ENCODE results near the gene FGFR3. TPM values are rescaled to one million over a fixed set of nuclear protein-coding genes. Genes with fewer than 3 reads are reported as not detected.

The FGFR3 gene
- total and polyA plus RNA-seq, 4 experiments from 2014 or later, result 0.53 to 0.67 TPM; not detected in 2

- no peak for DNase-seq
- intact Hi-C loops (cut with micrococcal nuclease), result no loop called here
- Histone ChIP-seq H3K4me3 (ENCODE audit: low read length in 2 of 2) (no peak overlapping the region), H3K27ac (ENCODE audit: low read depth, low read length) (no peak overlapping the region), H3K36me3 (ENCODE audit: insufficient read depth, low read length) (no peaks in the 10 kb centered on the region), H3K27me3 (ENCODE audit: insufficient read depth, low read length) (no peaks in the 10 kb centered on the region), H3K4me1 (ENCODE audit: insufficient read depth, low read length) (no peaks in the 10 kb centered on the region), H3K9me3 (ENCODE audit: control insufficient read depth in 1 of 2, low read length in 2 of 2) (no peaks in the 10 kb centered on the region)
- Mint-ChIP-seq H3K27me3 (peaks cover 0 to 2% of the 10 kb centered on the region in 2 donors), H3K27ac (no peak overlapping the region), H3K36me3 (no peaks in the 10 kb centered on the region), H3K4me3 (no peak overlapping the region), H3K9me3 (no peaks in the 10 kb centered on the region), H3K4me1 (no peaks in the 10 kb centered on the region)
- POLR2A ChIA-PET (ENCODE audit: partially characterized antibody), result no interaction called here
- CTCF ChIA-PET (ENCODE audit: partially characterized antibody), result no interaction called here
These were observed 14.3 kb upstream of the FGFR3 start for GRCh38 chr4:1778642-1779392.

DNA sequence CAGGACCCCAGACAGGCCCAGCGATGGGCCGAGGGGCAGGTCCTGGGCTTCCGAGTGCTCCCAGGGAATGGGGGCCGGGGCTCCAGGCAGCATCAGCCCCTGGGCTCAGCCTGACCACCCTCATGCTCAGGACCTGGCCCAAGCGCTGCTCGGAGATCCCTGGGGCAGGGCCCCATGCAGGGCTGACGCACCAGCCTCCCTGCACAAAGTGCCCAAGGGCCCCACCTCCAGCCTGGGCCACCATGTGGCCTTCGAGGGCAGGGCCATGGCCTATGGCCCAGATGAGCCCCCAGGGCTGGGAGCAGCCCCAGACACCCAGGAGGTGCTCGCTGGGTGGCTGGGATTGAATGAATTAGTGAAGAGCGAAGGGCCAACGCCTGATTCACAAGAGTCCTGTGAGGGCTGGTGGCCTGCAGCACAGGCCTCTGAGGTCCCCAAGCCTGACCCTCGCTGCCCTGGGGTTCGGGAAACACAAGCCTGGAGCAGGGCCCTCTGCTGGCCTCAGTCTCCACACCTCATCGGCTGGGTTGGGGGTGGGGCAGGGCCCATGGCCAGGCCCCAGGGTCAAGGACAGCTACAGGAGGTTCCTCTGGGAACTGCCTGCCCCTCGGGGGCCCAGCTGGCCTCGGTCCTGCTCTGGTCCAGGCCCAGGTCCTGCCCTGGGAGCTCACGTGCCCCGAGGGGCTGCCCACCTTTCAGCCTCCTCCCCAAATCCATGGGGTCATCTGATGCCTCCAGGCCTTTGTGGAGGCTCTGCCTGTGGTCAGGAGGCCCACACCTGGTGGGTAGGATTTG, 13.3 kb upstream of the FGFR3 start:
- Histone ChIP-seq H3K36me3 (ENCODE audit: insufficient read depth, low read length) (no peaks in the 10 kb centered on the region), H3K4me3 (ENCODE audit: low read length in 2 of 2) (no peak overlapping the region), H3K9me3 (ENCODE audit: control insufficient read depth in 1 of 2, low read length in 2 of 2) (no peaks in the 10 kb centered on the region), H3K4me1 (ENCODE audit: insufficient read depth, low read length) (no peaks in the 10 kb centered on the region), H3K27ac (ENCODE audit: low read depth, low read length) (no peak overlapping the region), H3K27me3 (ENCODE audit: insufficient read depth, low read length) (no peaks in the 10 kb centered on the region)
- ChIA-PET POLR2A (ENCODE audit: partially characterized antibody) (no interaction called here), CTCF (ENCODE audit: partially characterized antibody) (no interaction called here)
- intact Hi-C loops (cut with micrococcal nuclease), result no loop called here
- no peak for DNase-seq
- H3K9me3 Mint-ChIP-seq, result no peaks in the 10 kb centered on the region
- no peaks in the 10 kb centered on the region for H3K27me3 Mint-ChIP-seq
- no peaks in the 10 kb centered on the region for H3K4me1 Mint-ChIP-seq
- no peaks in the 10 kb centered on the region for H3K36me3 Mint-ChIP-seq
- H3K27ac Mint-ChIP-seq, result peak overlapping the region in 1 of 7 donors; percentile 63
- H3K4me3 Mint-ChIP-seq, result no peak overlapping the region

GRCh38 chr4:1780435-1780834, 12.7 kb upstream of the FGFR3 start:
- ChIA-PET CTCF (ENCODE audit: partially characterized antibody) (interaction anchor here (0.8 kb wide), 1 partner anchor 31 kb away, joined by 3 read pairs; no protein-coding TSS in a partner anchor), POLR2A (ENCODE audit: partially characterized antibody) (no interaction called here)
- peak overlapping the region in 1 of 7 donors; percentile 63 for H3K27ac Mint-ChIP-seq

GRCh38 chr4:1783015-1783414, 10.1 kb upstream of the FGFR3 start:
- intact Hi-C loops (cut with micrococcal nuclease), result no loop called here
- Mint-ChIP-seq H3K9me3 (no peaks in the 10 kb centered on the region), H3K36me3 (no peaks in the 10 kb centered on the region), H3K27me3 (no peaks in the 10 kb centered on the region), H3K4me1 (no peaks in the 10 kb centered on the region), H3K4me3 (no peak overlapping the region), H3K27ac (no peak overlapping the region)
- no peaks in the 10 kb centered on the region for H3K36me3 ChIP-seq (ENCODE audit: insufficient read depth, low read length)
- ChIA-PET POLR2A (ENCODE audit: partially characterized antibody) (no interaction called here), CTCF (ENCODE audit: partially characterized antibody) (no interaction called here)
- H3K27me3 ChIP-seq (ENCODE audit: insufficient read depth, low read length), result no peaks in the 10 kb centered on the region
- no peak overlapping the region for H3K27ac ChIP-seq (ENCODE audit: low read depth, low read length)
- no peak overlapping the region for H3K4me3 ChIP-seq (ENCODE audit: low read length in 2 of 2)
- H3K4me1 ChIP-seq (ENCODE audit: insufficient read depth, low read length), result no peaks in the 10 kb centered on the region
- H3K9me3 ChIP-seq (ENCODE audit: control insufficient read depth in 1 of 2, low read length in 2 of 2), result no peaks in the 10 kb centered on the region
- DNase-seq, result no peak

More at GRCh38 chr4:1780435-1780834, 12.7 kb upstream of the FGFR3 start:
- H3K27me3 Mint-ChIP-seq, result no peaks in the 10 kb centered on the region
- H3K4me1 ChIP-seq (ENCODE audit: insufficient read depth, low read length), result no peaks in the 10 kb centered on the region
- H3K27ac ChIP-seq (ENCODE audit: low read depth, low read length), result no peak overlapping the region
- H3K4me1 Mint-ChIP-seq, result no peaks in the 10 kb centered on the region
- no peaks in the 10 kb centered on the region for H3K27me3 ChIP-seq (ENCODE audit: insufficient read depth, low read length)
- no peak overlapping the region for H3K4me3 ChIP-seq (ENCODE audit: low read length in 2 of 2)
- H3K9me3 Mint-ChIP-seq, result no peaks in the 10 kb centered on the region
- H3K36me3 Mint-ChIP-seq, result no peaks in the 10 kb centered on the region
- no peak for DNase-seq
- H3K36me3 ChIP-seq (ENCODE audit: insufficient read depth, low read length), result no peaks in the 10 kb centered on the region
- no peak overlapping the region for H3K4me3 Mint-ChIP-seq
- intact Hi-C loops (cut with micrococcal nuclease), result no loop called here
- no peaks in the 10 kb centered on the region for H3K9me3 ChIP-seq (ENCODE audit: control insufficient read depth in 1 of 2, low read length in 2 of 2)

GRCh38 chr4:1783970-1784369, 9.1 kb upstream of the FGFR3 start:
- ChIA-PET POLR2A (ENCODE audit: partially characterized antibody) (no interaction called here), CTCF (ENCODE audit: partially characterized antibody) (no interaction called here)
- H3K36me3 ChIP-seq (ENCODE audit: insufficient read depth, low read length), result no peaks in the 10 kb centered on the region
- no peaks in the 10 kb centered on the region for H3K9me3 ChIP-seq (ENCODE audit: control insufficient read depth in 1 of 2, low read length in 2 of 2)
- Mint-ChIP-seq H3K4me1 (no peaks in the 10 kb centered on the region), H3K27ac (no peak overlapping the region), H3K27me3 (no peaks in the 10 kb centered on the region), H3K36me3 (no peaks in the 10 kb centered on the region), H3K9me3 (no peaks in the 10 kb centered on the region), H3K4me3 (no peak overlapping the region)
- no peak for DNase-seq
- no peak overlapping the region for H3K4me3 ChIP-seq (ENCODE audit: low read length in 2 of 2)
- H3K4me1 ChIP-seq (ENCODE audit: insufficient read depth, low read length), result no peaks in the 10 kb centered on the region
- intact Hi-C loops (cut with micrococcal nuclease), result no loop called here
- H3K27ac ChIP-seq (ENCODE audit: low read depth, low read length), result no peak overlapping the region
- H3K27me3 ChIP-seq (ENCODE audit: insufficient read depth, low read length), result no peaks in the 10 kb centered on the region

GRCh38 chr4:1784395-1784788, 8.7 kb upstream of the FGFR3 start:
- H3K4me1 Mint-ChIP-seq, result no peaks in the 10 kb centered on the region
- H3K4me3 Mint-ChIP-seq, result no peak overlapping the region
- H3K9me3 Mint-ChIP-seq, result no peaks in the 10 kb centered on the region
- Histone ChIP-seq H3K27me3 (ENCODE audit: insufficient read depth, low read length) (no peaks in the 10 kb centered on the region), H3K9me3 (ENCODE audit: control insufficient read depth in 1 of 2, low read length in 2 of 2) (no peaks in the 10 kb centered on the region), H3K36me3 (ENCODE audit: insufficient read depth, low read length) (no peaks in the 10 kb centered on the region), H3K4me3 (ENCODE audit: low read length in 2 of 2) (no peak overlapping the region), H3K4me1 (ENCODE audit: insufficient read depth, low read length) (no peaks in the 10 kb centered on the region), H3K27ac (ENCODE audit: low read depth, low read length) (no peak overlapping the region)
- ChIA-PET POLR2A (ENCODE audit: partially characterized antibody) (no interaction called here), CTCF (ENCODE audit: partially characterized antibody) (no interaction called here)
- H3K27ac Mint-ChIP-seq, result no peak overlapping the region
- no peaks in the 10 kb centered on the region for H3K27me3 Mint-ChIP-seq
- intact Hi-C loops (cut with micrococcal nuclease), result no loop called here
- no peaks in the 10 kb centered on the region for H3K36me3 Mint-ChIP-seq
- no peak for DNase-seq

DNA sequence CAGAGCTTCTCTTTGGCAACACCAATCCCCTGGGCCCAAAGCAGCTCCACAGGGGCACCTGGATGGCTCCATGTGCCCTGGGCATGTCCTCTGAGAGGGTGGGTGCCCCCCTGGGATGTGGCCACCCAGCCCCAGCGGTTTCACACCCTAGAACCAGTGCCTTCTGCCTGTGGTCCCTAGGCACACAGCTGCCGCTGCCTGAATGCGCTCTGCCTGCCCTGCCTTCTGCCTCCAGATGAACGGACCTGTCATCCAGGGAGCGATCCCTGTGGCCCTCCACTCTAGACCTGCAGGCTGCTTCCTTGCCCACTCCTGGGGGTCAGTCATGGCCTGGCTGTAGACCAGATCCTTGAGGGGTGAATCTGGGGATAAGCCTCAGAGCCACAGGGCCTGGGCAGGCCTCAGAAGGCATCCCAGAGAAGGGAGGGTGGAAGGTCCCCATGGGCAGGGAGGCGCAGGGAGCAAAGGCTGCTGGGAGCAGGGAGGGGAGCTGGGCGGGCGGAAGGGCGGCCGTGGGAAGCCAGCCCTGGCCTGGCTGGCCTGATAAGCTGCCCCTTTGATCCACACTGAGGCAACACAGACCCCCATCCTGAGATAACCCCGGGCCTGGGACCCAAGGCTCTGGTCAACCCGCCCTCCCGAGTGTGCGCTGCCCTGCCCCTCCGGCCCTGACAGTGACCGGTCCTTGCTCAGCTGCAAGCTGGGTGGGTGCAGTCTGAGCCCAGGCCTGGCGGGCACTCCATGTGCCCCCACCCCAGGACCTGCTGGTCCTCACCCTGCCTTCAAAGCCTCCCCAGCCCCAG, 8.1 kb upstream of the FGFR3 start:
- Mint-ChIP-seq H3K27me3 (no peaks in the 10 kb centered on the region), H3K36me3 (no peaks in the 10 kb centered on the region), H3K4me1 (no peaks in the 10 kb centered on the region), H3K4me3 (no peak overlapping the region), H3K27ac (no peak overlapping the region), H3K9me3 (no peaks in the 10 kb centered on the region)
- Histone ChIP-seq H3K36me3 (ENCODE audit: insufficient read depth, low read length) (no peaks in the 10 kb centered on the region), H3K27ac (ENCODE audit: low read depth, low read length) (no peak overlapping the region), H3K4me1 (ENCODE audit: insufficient read depth, low read length) (no peaks in the 10 kb centered on the region), H3K27me3 (ENCODE audit: insufficient read depth, low read length) (no peaks in the 10 kb centered on the region), H3K4me3 (ENCODE audit: low read length in 2 of 2) (no peak overlapping the region), H3K9me3 (ENCODE audit: control insufficient read depth in 1 of 2, low read length in 2 of 2) (no peaks in the 10 kb centered on the region)
- ChIA-PET POLR2A (ENCODE audit: partially characterized antibody) (no interaction called here), CTCF (ENCODE audit: partially characterized antibody) (interaction anchor here (0.9 kb wide), 1 partner anchor 23 kb away, joined by 3 read pairs; no protein-coding TSS in a partner anchor)
- intact Hi-C loops (cut with micrococcal nuclease), result no loop called here
- no peak for DNase-seq

All from CD4-positive, alpha-beta memory T cell (primary cell).